Lower lobe of right lung (tissue), 2 donors: ENCODE data around the gene CREBL2. TPM values are rescaled to one million over a fixed set of nuclear protein-coding genes. Genes with fewer than 3 reads are reported as not detected.

Experiments
- ATAC-seq, 2 donors: fragments of 200-7000 bp; cut with Tn5 transposase; one replicate each; pipeline ENCODE4 v1.9.1; 2020 to 2022; ENCODE audit warnings: mild to moderate bottlenecking in 2 of 2, moderate library complexity in 2 of 2
- DNase-seq: peaks from one replicate; pipeline ENCODE4 v3.0.0-alpha.2; 2020
- H3K27ac ChIP-seq: fragments of 200-600 bp; one replicate; pipeline ENCODE4 v1.8.0; 2022
- H3K27me3 ChIP-seq: fragments of 200-600 bp; one replicate; pipeline ENCODE4 v1.8.0; 2022; ENCODE audit warnings: low read depth
- H3K36me3 ChIP-seq: fragments of 200-600 bp; one replicate; pipeline ENCODE4 v1.8.0; 2022; ENCODE audit warnings: mild to moderate bottlenecking
- H3K4me1 ChIP-seq: fragments of 200-600 bp; one replicate; pipeline ENCODE4 v1.8.0; 2022
- H3K4me3 ChIP-seq: fragments of 200-600 bp; one replicate; pipeline ENCODE4 v1.8.0; 2022; ENCODE audit warnings: mild to moderate bottlenecking
- H3K9me3 ChIP-seq: fragments of 200-600 bp; one replicate; pipeline ENCODE4 v1.8.0; 2022
- CTCF ChIP-seq: fragments of 200-600 bp; IDR thresholded peaks from one replicate; pipeline ENCODE4 v1.8.0; 2022; ENCODE audit warnings: antibody characterized with exemption, mild to moderate bottlenecking
- intact Hi-C: fragments of 100-400 bp; cut with DNase I; formaldehyde crosslinking; loops from one replicate; pipeline ENCODE4 v1.11.0; 2022
- total RNA-seq: library from RNA; stranded (reverse); fragmentation: NEBNext Ultra II Directional; extraction: Animal tissue kit (Norgen Biotek cat#: 25700); gene quantifications from one replicate; pipeline ENCODE4 v1.2.1, GENCODE V29; 2021
- donor health status: DM: no; HTN: yes; CAD: no; lungs with severe emphysema.

The CREBL2 gene
- total RNA-seq, 1 donor from 2014 or later: 46.3 TPM

GRCh38 chr12:12598864-12599263 lies 12.8 kb upstream of the CREBL2 start:
- Histone ChIP-seq H3K4me3 (no peak overlapping the region), H3K27me3 (no peaks in the 10 kb centered on the region), H3K36me3 (no peaks in the 10 kb centered on the region), H3K4me1 (no peaks in the 10 kb centered on the region), H3K27ac (no peak overlapping the region), H3K9me3 (no peaks in the 10 kb centered on the region)
- DNase-seq (no peak), ATAC-seq (no peak)
- no peak for TF ChIP-seq CTCF
- intact Hi-C loops: no loop called here

DNA sequence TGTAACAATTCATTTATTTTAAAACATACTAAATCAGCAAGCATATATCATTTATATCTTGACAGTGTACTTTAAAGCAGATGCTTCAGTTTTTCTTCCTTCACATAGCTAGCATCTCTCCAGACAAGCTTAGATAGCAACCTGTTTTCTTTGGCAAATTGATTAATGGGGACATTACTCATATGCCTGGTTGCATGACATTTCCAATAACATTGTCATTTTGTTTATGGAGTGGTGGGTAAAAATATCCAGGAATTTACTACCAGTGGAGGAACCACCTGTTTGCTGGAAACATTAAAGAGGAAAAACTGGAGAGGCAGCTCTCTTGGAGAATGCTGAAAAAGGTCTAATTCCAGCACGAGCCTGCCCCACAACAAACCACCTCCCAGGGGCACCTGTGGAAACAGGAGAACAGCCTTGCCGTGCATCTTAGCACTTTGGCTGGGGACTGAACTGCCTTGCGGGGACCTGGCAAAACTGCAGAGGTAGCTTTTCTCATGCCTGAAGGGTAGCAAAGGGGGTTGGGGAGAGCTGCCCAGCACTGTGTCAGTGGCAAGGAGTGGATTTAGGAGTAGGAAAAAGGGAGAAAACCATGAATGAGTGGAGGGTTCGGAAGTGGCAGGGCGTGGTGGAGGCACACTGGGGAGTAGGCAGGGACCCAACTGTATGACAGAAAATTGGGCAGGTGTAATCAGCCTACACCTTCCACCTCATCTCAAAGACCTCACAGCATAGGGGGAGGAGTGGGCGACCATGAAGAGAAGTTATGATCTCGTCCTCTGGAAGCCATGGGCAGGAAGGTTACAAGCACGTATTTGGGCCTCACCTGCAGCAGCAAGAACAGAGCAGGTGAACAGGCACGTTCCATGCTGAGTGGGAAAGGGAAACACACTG lies 11.7 kb upstream of the CREBL2 start:
- H3K9me3 ChIP-seq: no peaks in the 10 kb centered on the region
- H3K27ac ChIP-seq: no peak overlapping the region
- TF ChIP-seq CTCF: no peak
- no peak for DNase-seq
- no peaks in the 10 kb centered on the region for H3K36me3 ChIP-seq
- H3K4me1 ChIP-seq: no peaks in the 10 kb centered on the region
- no peaks in the 10 kb centered on the region for H3K27me3 ChIP-seq
- H3K4me3 ChIP-seq: no peak overlapping the region
- intact Hi-C loops: no loop called here
- no peak for ATAC-seq

DNA sequence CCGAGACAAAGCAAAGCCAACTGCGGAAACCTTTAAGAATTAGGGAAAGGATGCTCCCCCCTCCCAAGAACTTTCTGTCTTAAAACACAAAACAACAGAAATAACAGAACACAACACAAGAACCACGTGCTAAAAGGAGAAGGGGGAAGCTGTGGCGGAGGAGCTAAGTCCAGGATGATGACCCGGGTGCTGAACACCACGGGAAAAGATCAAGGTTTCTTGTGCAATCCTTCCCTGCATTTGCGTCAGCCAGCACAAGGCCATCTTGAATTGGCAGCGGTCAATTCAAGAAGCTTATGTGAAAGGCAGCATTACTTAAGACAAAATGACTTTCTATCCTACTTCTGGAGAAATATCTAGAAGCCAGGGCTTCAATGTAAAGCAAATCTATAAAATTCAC lies 11.0 kb upstream of the CREBL2 start:
- TF ChIP-seq CTCF: no peak
- Histone ChIP-seq H3K4me3 (no peak overlapping the region), H3K9me3 (no peaks in the 10 kb centered on the region), H3K27ac (no peak overlapping the region), H3K4me1 (no peaks in the 10 kb centered on the region), H3K27me3 (no peaks in the 10 kb centered on the region), H3K36me3 (no peaks in the 10 kb centered on the region)
- DNase-seq (peak; percentile 57), ATAC-seq (peak in 1 of 2 donors; percentile 69)
- intact Hi-C loops: no loop called here

DNA sequence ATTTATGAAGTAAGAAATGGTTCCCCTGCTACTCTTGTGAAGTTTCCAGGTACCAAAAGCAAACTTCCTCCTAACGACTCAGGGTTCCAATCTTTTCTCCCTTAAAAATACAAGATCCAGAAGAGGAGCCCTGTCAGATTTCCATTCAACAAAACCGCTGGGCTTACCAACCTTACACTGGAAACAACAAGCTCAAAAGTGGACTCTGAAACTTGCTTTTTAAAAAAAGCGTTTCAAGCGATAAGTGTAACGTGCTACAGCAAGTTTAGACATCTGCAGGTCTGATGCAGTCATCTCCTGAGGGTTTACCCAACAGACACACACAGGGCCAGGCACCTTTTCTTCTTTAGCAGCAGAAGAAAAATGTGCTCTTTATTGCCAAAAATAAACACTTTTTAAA lies 6.9 kb upstream of the CREBL2 start:
- no peak for TF ChIP-seq CTCF
- no peaks in the 10 kb centered on the region for H3K36me3 ChIP-seq
- H3K27ac ChIP-seq: no peak overlapping the region
- H3K9me3 ChIP-seq: no peaks in the 10 kb centered on the region
- no peak overlapping the region for H3K4me3 ChIP-seq
- no peaks in the 10 kb centered on the region for H3K4me1 ChIP-seq
- intact Hi-C loops: no loop called here
- DNase-seq (no peak), ATAC-seq (no peak)
- no peaks in the 10 kb centered on the region for H3K27me3 ChIP-seq

- no peak for DNase-seq
- H3K4me1 ChIP-seq: peaks cover 6% of the 10 kb centered on the region
- no peaks in the 10 kb centered on the region for H3K36me3 ChIP-seq
- no peak for TF ChIP-seq CTCF
- no peaks in the 10 kb centered on the region for H3K9me3 ChIP-seq
- H3K4me3 ChIP-seq: no peak overlapping the region
- peak overlapping the region; percentile 44 for H3K27ac ChIP-seq
- intact Hi-C loops: no loop called here
- H3K27me3 ChIP-seq: no peaks in the 10 kb centered on the region
- ATAC-seq: no peak
Observed at GRCh38 chr12:12606781-12607589, 4.7 kb upstream of the CREBL2 start.
